Mucosa of descending colon (tissue), 3 donors: ENCODE measurements around the gene MAPKAP1. TPM values are rescaled to one million over a fixed set of nuclear protein-coding genes. Genes with fewer than 3 reads are reported as not detected.

Experiments used
- ATAC-seq: fragments of 200-7000 bp; cut with Tn5 transposase; one replicate; pipeline ENCODE4 v1.9.1; 2020; ENCODE audit warnings: mild to moderate bottlenecking, moderate library complexity
- DNase-seq, 3 donors: peaks; one replicate each; pipeline ENCODE4 v3.0.0-alpha.2; 2020
- H3K36me3 ChIP-seq: fragments of 200-600 bp; one replicate; pipeline ENCODE4 v1.8.0; 2021; ENCODE audit warnings: low read depth, mild to moderate bottlenecking
- H3K4me1 ChIP-seq: fragments of 200-600 bp; one replicate; pipeline ENCODE4 v1.8.0; 2021; ENCODE audit warnings: low read depth, mild to moderate bottlenecking
- H3K4me3 ChIP-seq: fragments of 200-600 bp; one replicate; pipeline ENCODE4 v1.8.0; 2021; ENCODE audit warnings: mild to moderate bottlenecking
- H3K9me3 ChIP-seq: fragments of 200-600 bp; one replicate; pipeline ENCODE4 v1.8.0; 2021; ENCODE audit warnings: mild to moderate bottlenecking
- CTCF ChIP-seq: fragments of 200-600 bp; IDR thresholded peaks from one replicate; pipeline ENCODE4 v1.8.0; 2022; ENCODE audit warnings: antibody characterized with exemption, mild to moderate bottlenecking
- intact Hi-C, 2 donors: fragments of 100-400 bp; cut with DNase I in 1 of 2; cut with micrococcal nuclease in 1 of 2; formaldehyde crosslinking; loops; one replicate each; pipeline versions ENCODE4 v1.11.0 to v1.11.1; 2022; cut with DNase I, micrococcal nuclease
- total RNA-seq, 3 donors: library from RNA; stranded (reverse); fragmentation: NEBNext Ultra II Directional in 2 of 3; extraction: Animal tissue kit (Norgen Biotek cat#: 25700) in 2 of 3; gene quantifications; one replicate each; pipeline versions ENCODE4 v1.2.1 to v1.2.4, GENCODE V29; 2021 to 2023
- donor health status: DM: no; HTN: no; CAD: no; lungs with moderate emphysema.
- donor health status: DM: no; HTN: no; CAD: no.
- donor health status: DM: no; HTN: yes; CAD: no.

Gene MAPKAP1
- total RNA-seq, 3 donors from 2014 or later = 73.2 to 98.4 (median 84.9) TPM

GRCh38 chr9:125556046-125556721 is 150.8 kb downstream of the MAPKAP1 start:
- no peaks in the 10 kb centered on the region for H3K36me3 ChIP-seq
- no peaks in the 10 kb centered on the region for H3K9me3 ChIP-seq
- ATAC-seq (no peak), DNase-seq (no peak)
- intact Hi-C loops = loop anchor here in 1 of 2 donors (5.0 kb wide), 1 partner anchor 76 kb away; no protein-coding TSS in a partner anchor
- no peak for TF ChIP-seq CTCF
- H3K4me3 ChIP-seq = no peak overlapping the region
- H3K4me1 ChIP-seq = no peaks in the 10 kb centered on the region

DNA sequence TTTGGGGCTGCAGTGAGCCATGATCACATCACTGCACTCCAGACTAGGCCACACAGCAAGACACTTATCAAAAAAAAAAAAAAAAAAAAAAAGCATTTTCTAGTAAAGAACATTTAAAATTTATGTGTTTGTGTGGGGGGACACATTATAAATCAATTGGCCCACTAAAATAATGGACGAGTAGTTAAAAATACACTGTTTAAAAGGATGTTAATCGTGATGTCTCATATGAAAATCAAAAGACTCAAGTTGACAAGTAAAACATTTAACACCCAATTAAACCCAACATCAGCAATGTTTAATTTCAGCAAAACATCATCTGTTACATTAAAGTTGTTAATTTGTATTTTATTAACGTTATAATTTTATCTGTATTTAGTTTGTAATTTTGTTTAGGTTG is 152.3 kb downstream of the MAPKAP1 start:
- peaks cover 7% of the 10 kb centered on the region for H3K4me1 ChIP-seq
- no peak for DNase-seq
- ATAC-seq = no peak
- no peak overlapping the region for H3K4me3 ChIP-seq
- intact Hi-C loops = loop anchor here in 1 of 2 donors (5.0 kb wide), 1 partner anchor 78 kb away; no protein-coding TSS in a partner anchor
- H3K36me3 ChIP-seq = no peaks in the 10 kb centered on the region
- H3K9me3 ChIP-seq = no peaks in the 10 kb centered on the region
- no peak for TF ChIP-seq CTCF

DNA sequence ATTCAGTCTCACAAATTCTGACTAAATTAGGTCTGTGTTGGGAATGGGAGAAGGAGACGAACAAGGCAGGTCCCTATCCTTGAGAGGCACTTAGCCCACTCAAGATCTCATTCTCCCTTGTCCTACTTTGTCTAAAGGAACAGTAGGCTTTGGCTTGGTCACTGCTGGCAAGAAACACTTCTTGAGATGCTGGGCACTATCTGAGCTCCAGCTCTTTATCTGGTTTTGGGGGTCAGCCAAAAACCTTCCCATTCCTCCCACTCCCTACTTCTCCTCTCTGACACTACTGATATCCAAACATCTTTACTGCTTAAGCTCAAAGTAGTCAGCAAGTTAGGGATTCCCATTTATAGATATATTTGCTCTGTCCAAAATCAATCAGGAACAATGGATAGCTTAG is 155.2 kb downstream of the MAPKAP1 start:
- ATAC-seq (no peak), DNase-seq (no peak)
- peaks cover 7% of the 10 kb centered on the region for H3K4me1 ChIP-seq
- H3K9me3 ChIP-seq = no peaks in the 10 kb centered on the region
- H3K36me3 ChIP-seq = no peaks in the 10 kb centered on the region
- intact Hi-C loops = no loop called here
- no peak for TF ChIP-seq CTCF
- H3K4me3 ChIP-seq = no peak overlapping the region

DNA sequence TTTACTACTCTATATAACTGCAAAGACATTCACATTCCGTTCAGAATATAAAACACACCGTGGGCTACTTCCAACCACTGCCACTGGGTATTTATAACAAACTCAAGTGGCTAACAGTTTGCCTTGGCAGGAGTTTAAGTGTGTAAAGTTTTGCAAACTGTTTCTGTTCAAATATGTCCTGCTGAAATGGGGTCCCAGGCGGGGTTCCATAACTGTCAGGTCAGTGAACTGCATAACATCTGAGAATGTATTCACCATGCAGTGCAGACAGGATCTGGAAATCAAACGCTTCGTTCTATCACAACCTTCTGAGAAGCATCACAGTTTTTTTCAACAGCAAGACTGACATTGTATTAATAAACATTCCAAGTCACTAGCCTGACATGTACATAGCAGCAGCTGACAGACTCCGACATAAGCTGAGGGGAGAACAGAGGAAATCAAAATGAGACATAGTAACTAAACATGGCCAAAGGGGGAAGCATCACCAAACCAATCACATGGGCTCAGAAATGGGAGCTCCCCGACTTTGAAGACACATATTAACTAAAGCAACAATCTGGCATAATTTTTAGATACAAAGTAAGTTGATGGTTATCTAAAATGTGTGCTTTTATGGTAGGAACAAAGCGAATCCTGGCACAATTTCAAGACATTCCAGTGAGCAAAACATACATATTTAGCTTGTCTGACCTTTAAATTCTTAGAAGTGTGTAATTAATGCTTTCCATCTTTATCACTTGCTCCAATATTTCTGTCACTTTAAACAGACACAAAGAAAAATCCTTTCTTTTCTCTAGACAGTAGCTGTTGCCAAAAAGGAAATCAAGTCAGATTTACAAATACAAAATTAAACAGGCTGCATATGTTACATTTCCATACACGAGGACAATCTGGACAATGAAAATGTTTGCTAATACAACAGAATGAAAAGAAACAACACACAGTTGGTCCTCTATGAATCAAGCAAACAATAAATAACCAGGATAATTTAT is 156.8 kb downstream of the MAPKAP1 start:
- no peak for DNase-seq
- Histone ChIP-seq H3K36me3 (no peaks in the 10 kb centered on the region), H3K4me1 (peaks cover 7% of the 10 kb centered on the region), H3K9me3 (no peaks in the 10 kb centered on the region), H3K4me3 (no peak overlapping the region)
- intact Hi-C loops = no loop called here
- TF ChIP-seq CTCF = no peak
- ATAC-seq = no peak

- no peaks in the 10 kb centered on the region for H3K36me3 ChIP-seq
- no peak overlapping the region for H3K4me3 ChIP-seq
- no peak for TF ChIP-seq CTCF
- intact Hi-C loops = no loop called here
- H3K9me3 ChIP-seq = no peaks in the 10 kb centered on the region
- H3K4me1 ChIP-seq = peaks cover 7% of the 10 kb centered on the region
- DNase-seq (no peak), ATAC-seq (peak; percentile 16)
Observed at GRCh38 chr9:125549465-125549871, 157.5 kb downstream of the MAPKAP1 start.
